K562 (cell line): ENCODE measurements around the gene MALRD1. TPM values are rescaled to one million over a fixed set of nuclear protein-coding genes. Genes with fewer than 3 reads are reported as not detected.

ENCODE experiments used
- ATAC-seq: fragments of 200-7000 bp; cut with Tn5 transposase; 3 replicates; pipeline ENCODE4 v1.9.1; 2020; ENCODE audit warnings: moderate library complexity
- BruUV-seq: library from RNA; stranded (reverse); fragments of 400-500 nt; replicated peaks from 2 replicates; lab custom pipeline; 2021; lab: Mats Ljungman, UMichigan
- CTCF ChIA-PET: fragments of 300-600 bp; formaldehyde crosslinking; extraction: SDS; loops from one replicate; lab custom pipeline; 2021; ENCODE audit warnings: low intra/inter-chr PET ratio; lab: Yijun Ruan, JAX
- POLR2A ChIA-PET: fragments of 300-600, 350-650 bp; sonication (Branson Sonifier 250); formaldehyde crosslinking; extraction: SDS; loops from one replicate; lab custom pipeline; 2021; ENCODE audit warnings: antibody characterized with exemption, inconsistent platforms; lab: Yijun Ruan, JAX
- DNase-seq, 4 experiments: peaks; one replicate each; pipeline versions ENCODE4 v3.0.0 to v3.0.0-alpha.2; 2011 to 2018; ENCODE audit warnings: low spot score in 3 of 4, mixed read lengths in 3 of 4; ENCODE audit errors: extremely low read depth in 1 of 4
- FAIRE-seq: peaks from 2 replicates; lab custom pipeline; 2011; peaks lifted over from hg19 to GRCh38; lab: Jason Lieb, UNC
- H2AFZ ChIP-seq: 2 replicates; pipeline ENCODE4 v1.6.0; 2011; ENCODE audit warnings: low read depth, low read length, control low read depth, inconsistent platforms
- H3K27ac ChIP-seq: fragments of 200-600 bp; 3 replicates; pipeline ENCODE4 v1.8.0; 2011; ENCODE audit warnings: low read depth, mild to moderate bottlenecking, control low read depth, inconsistent platforms, low read length, moderate library complexity, mixed read lengths; ENCODE audit errors: extremely low read depth
- H3K27me3 ChIP-seq, 2 experiments: fragments of 300-600 bp in 1 of 2; 2 replicates in 1 of 2; 3 replicates in 1 of 2; pipeline versions ENCODE4 v1.6.0 to v1.8.0; 2011; ENCODE audit warnings: inconsistent platforms in 2 of 2, low read length in 2 of 2, mild to moderate bottlenecking in 1 of 2, mixed read lengths in 1 of 2, moderate library complexity in 1 of 2; ENCODE audit not compliant: control insufficient read depth in 2 of 2, insufficient read depth in 2 of 2
- H3K36me3 ChIP-seq: fragments of 300-600 bp; 3 replicates; pipeline ENCODE4 v1.8.0; 2011; ENCODE audit warnings: mild to moderate bottlenecking, low read length, inconsistent platforms; ENCODE audit not compliant: control insufficient read depth, insufficient read depth
- H3K4me1 ChIP-seq, 2 experiments: fragments of 200-600 bp in 1 of 2; replicated peaks in 1 of 2; 2 replicates in 1 of 2; 3 replicates in 1 of 2; pipeline versions ENCODE4 v1.5.1 to v1.8.0; 2011; ENCODE audit warnings: inconsistent platforms in 2 of 2, low read length in 2 of 2, mild to moderate bottlenecking in 1 of 2, mixed read lengths in 1 of 2, moderate library complexity in 1 of 2; ENCODE audit not compliant: control insufficient read depth in 2 of 2, insufficient read depth in 2 of 2
- H3K4me2 ChIP-seq: 2 replicates; pipeline ENCODE4 v1.6.1; 2011; ENCODE audit warnings: low read length, control low read depth, inconsistent platforms, mixed read lengths; ENCODE audit not compliant: insufficient read depth
- H3K4me3 ChIP-seq: fragments of 200-600 bp; sonication (generic), shearing (Covaris generic); 2 replicates; pipeline ENCODE4 v1.5.1; 2016; ENCODE audit warnings: control low read depth, inconsistent platforms
- H3K79me2 ChIP-seq: fragments of 200-600 bp; 3 replicates; pipeline ENCODE4 v1.8.0; 2011; ENCODE audit warnings: low read length, inconsistent platforms; ENCODE audit not compliant: control insufficient read depth, insufficient read depth
- H3K9ac ChIP-seq, 2 experiments: 2 replicates each; pipeline versions ENCODE4 v1.6.0 to v1.6.1; 2011; ENCODE audit warnings: low read depth in 2 of 2, low read length in 2 of 2, control low read depth in 1 of 2, inconsistent platforms in 1 of 2, mild to moderate bottlenecking in 1 of 2, mixed read lengths in 1 of 2; ENCODE audit not compliant: insufficient read depth in 1 of 2
- H3K9me1 ChIP-seq: one replicate; pipeline ENCODE4 v1.6.0; 2011; ENCODE audit warnings: inconsistent platforms, mild to moderate bottlenecking, low read length, moderate library complexity; ENCODE audit not compliant: control insufficient read depth, insufficient read depth
- H3K9me3 ChIP-seq: replicated peaks from 2 replicates; pipeline ENCODE4 v1.5.1; 2011; ENCODE audit warnings: low read depth, low read length, inconsistent platforms; ENCODE audit not compliant: control insufficient read depth, insufficient read depth
- H4K20me1 ChIP-seq: replicated peaks from 2 replicates; pipeline ENCODE4 v1.6.1; 2011; ENCODE audit warnings: low read length, inconsistent platforms, mixed read lengths; ENCODE audit not compliant: control insufficient read depth, insufficient read depth
- ARID1B ChIP-seq: fragments of 450-650 bp; IDR thresholded peaks from 2 replicates; pipeline ENCODE4 v1.6.1; 2016; ENCODE audit warnings: antibody characterized with exemption, mild to moderate bottlenecking, inconsistent platforms
- C11orf30 ChIP-seq: fragments of 450-650 bp; IDR thresholded peaks from 2 replicates; pipeline ENCODE4 v1.6.1; 2016; ENCODE audit warnings: low read depth, mild to moderate bottlenecking
- CREB5 ChIP-seq: fragments of 250-450 bp; sonication (Bioruptor Pico); IDR thresholded peaks from 2 replicates; pipeline ENCODE4 v1.5.0; 2020; ENCODE audit warnings: mild to moderate bottlenecking
- CREBBP ChIP-seq: IDR thresholded peaks from one replicate; pipeline ENCODE4 v1.6.1; 2012; ENCODE audit warnings: low read depth, mild to moderate bottlenecking, control low read depth, inconsistent platforms, low read length
- ELF1 ChIP-seq: fragments of 200-800 bp; sonication (Bioruptor generic); IDR thresholded peaks from 2 replicates; pipeline ENCODE4 v1.6.1; 2016; ENCODE audit warnings: missing genetic modification characterization, missing compliant biosample characterization
- HIVEP1 ChIP-seq: fragments of 250-450 bp; sonication (Bioruptor Pico); IDR thresholded peaks from 2 replicates; pipeline ENCODE4 v1.4.0; 2020; ENCODE audit warnings: mild to moderate bottlenecking
- NUFIP1 ChIP-seq: fragments of 450-650 bp; IDR thresholded peaks from 2 replicates; pipeline ENCODE4 v1.6.1; 2018; ENCODE audit not compliant: partially characterized antibody
- PHF8 ChIP-seq: fragments of 200-600 bp; sonication (generic); IDR thresholded peaks from 2 replicates; pipeline ENCODE4 v1.6.1; 2012; ENCODE audit warnings: mixed run types, mild to moderate bottlenecking, inconsistent platforms, low read length, moderate library complexity, borderline replicate concordance
- STAT5A ChIP-seq: IDR thresholded peaks from 2 replicates; pipeline ENCODE4 v1.6.1; 2012; ENCODE audit warnings: low read length, inconsistent platforms, borderline replicate concordance
- STAT5B ChIP-seq: fragments of 250-450 bp; sonication (Bioruptor Pico); IDR thresholded peaks from 2 replicates; pipeline ENCODE4 v1.8.0; 2021; ENCODE audit warnings: mild to moderate bottlenecking, inconsistent platforms
- ZNF184 ChIP-seq: sonication (generic); formaldehyde crosslinking; IDR thresholded peaks from 2 replicates; pipeline ENCODE4 v1.5.0; 2020; ENCODE audit warnings: missing genetic modification reagents
- ZNF24 ChIP-seq: fragments of 450-650 bp; IDR thresholded peaks from 2 replicates; pipeline ENCODE4 v1.6.1; 2016
- WGBS: fragments of 100-300 bp; shearing (Covaris generic); methylation state at CpG from one replicate; pipeline ENCODE4 v1.1.6; 2016; ENCODE audit warnings: low coverage, mixed read lengths; ENCODE audit not compliant: insufficient coverage; ENCODE audit errors: missing lambda C conversion rate; 5-methylcytosine and 5-hydroxymethylcytosine counted together
- in situ Hi-C: fragments of 300-500 bp; cut with MboI; formaldehyde crosslinking; loops from 4 replicates; pipeline ENCODE4 v1.15.0; 2018; ENCODE audit warnings: inconsistent platforms, mixed read lengths
- intact Hi-C: fragments of 100-400 bp; cut with micrococcal nuclease; formaldehyde crosslinking; loops from 2 replicates; pipeline ENCODE4 v1.14.2; 2022
- polyA plus RNA-seq, 8 experiments: library from polyadenylated mRNA; depleted of rRNA in 4 of 8; stranded (reverse) in 5 of 8; unstranded in 3 of 8; fragments of >200 nt; fragmentation: Nextera tagmentation in 2 of 8; fragmentation: Illumina TruSeq in 1 of 8; extraction: Ambion mirVana in 2 of 8; extraction: Trizol in 1 of 8; gene quantifications; 2 replicates each; pipeline versions ENCODE4 v1.2.1 to v1.2.3, GENCODE V29; 2011 to 2014; ENCODE audit warnings: inconsistent platforms in 1 of 8, missing spikeins in 1 of 8
- total RNA-seq, 7 experiments: library from RNA; depleted of rRNA in 6 of 7; stranded (reverse); fragments of >200 nt in 6 of 7; fragmentation: Illumina TruSeq in 2 of 7; extraction: Trizol in 2 of 7; gene quantifications; 2 replicates each; pipeline versions ENCODE4 v1.2.1 to v1.2.3, GENCODE V29; 2011 to 2021; ENCODE audit warnings: low replicate concordance in 1 of 7

Gene MALRD1
- total and polyA plus RNA-seq, 9 of the 15 experiments (the other 6 are each of a cell fraction or from before 2014, with no cell fraction given), result not detected

- DNase-seq (no peak), FAIRE-seq (no peak), ATAC-seq (no peak)
- BruUV-seq, result no TSS peak
- intact Hi-C loops (no loop called here), in situ Hi-C loops (no loop called here)
- ChIA-PET POLR2A (no interaction called here), CTCF (no interaction called here)
- Histone ChIP-seq H3K36me3 (no peaks in the 10 kb centered on the region), H3K4me3 (no peak overlapping the region), H3K4me1 (no peaks in the 10 kb centered on the region), H2AFZ (no peak overlapping the region), H3K4me2 (no peak overlapping the region), H3K27me3 (no peaks in the 10 kb centered on the region), H3K9ac (no peak overlapping the region)
- no peak for TF ChIP-seq ARID1B
- no peak for TF ChIP-seq HIVEP1 (CRISPR knock-in tag)
- TF ChIP-seq ELF1, result no peak
- no peak for TF ChIP-seq ZNF184 (CRISPR knock-in tag)
- no peak for TF ChIP-seq NUFIP1
- TF ChIP-seq C11orf30, result no peak
- no peak for TF ChIP-seq CREB5 (CRISPR knock-in tag)
- no peak for TF ChIP-seq STAT5B (CRISPR knock-in tag)
- TF ChIP-seq ZNF24, result no peak
- no peak for TF ChIP-seq PHF8
- no peak for TF ChIP-seq STAT5A
- TF ChIP-seq CREBBP, result no peak
- TF ChIP-seq, all 486 proteins: peak for 0
- no peaks in the 10 kb centered on the region for H3K9me1 ChIP-seq
- H3K9me3 ChIP-seq, result no peaks in the 10 kb centered on the region
- H3K27ac ChIP-seq, result no peak overlapping the region
- no peaks in the 10 kb centered on the region for H4K20me1 ChIP-seq
- no peaks in the 10 kb centered on the region for H3K79me2 ChIP-seq
- WGBS, result 0% methylated on average over 5 of the region's 5 CpGs
These were observed 164.0 kb downstream of the MALRD1 start for GRCh38 chr10:19212590-19212989.
